WERI-Rb-1 (cell line): ENCODE data around the gene LASP1NB.

ENCODE experiments used
- DNase-seq: peaks from one replicate; pipeline ENCODE4 v3.0.0-alpha.2; 2020
- H3K27ac ChIP-seq: fragments of 250-450 bp; sonication (Bioruptor Pico); 2 replicates; pipeline ENCODE4 v1.5.1; 2020; ENCODE audit warnings: mild to moderate bottlenecking, moderate library complexity
- H3K27me3 ChIP-seq: fragments of 250-450 bp; sonication (Bioruptor Pico); 2 replicates; pipeline ENCODE4 v1.5.1; 2021; ENCODE audit warnings: mild to moderate bottlenecking, low read depth, moderate library complexity; ENCODE audit not compliant: insufficient read depth, severe bottlenecking
- H3K36me3 ChIP-seq: fragments of 250-450 bp; sonication (Bioruptor Pico); 2 replicates; pipeline ENCODE4 v1.5.1; 2020; ENCODE audit warnings: mild to moderate bottlenecking, moderate library complexity
- H3K4me3 ChIP-seq: 2 replicates; pipeline ENCODE4 v1.5.1; 2011; ENCODE audit warnings: low read depth, mild to moderate bottlenecking, control low read depth, low read length
- H3K9me3 ChIP-seq: fragments of 250-450 bp; sonication (Bioruptor Pico); 2 replicates; pipeline ENCODE4 v1.5.1; 2021; ENCODE audit warnings: mild to moderate bottlenecking, moderate library complexity; ENCODE audit not compliant: severe bottlenecking
- CTCF ChIP-seq: IDR thresholded peaks from 2 replicates; pipeline ENCODE4 v1.5.1; 2011; ENCODE audit warnings: low read depth, mild to moderate bottlenecking, control low read depth, inconsistent platforms, low read length

LASP1NB gene

GRCh38 chr17:38925263-38925995, at the start of gene LASP1NB:
Gene LASP1NB (plus strand): TSS chr17:38925614.
- Histone ChIP-seq H3K27ac (no peak within 1 kb of the TSS), H3K36me3 (no peaks in the 10 kb centered on the region), H3K9me3 (no peaks in the 10 kb centered on the region), H3K27me3 (no peaks in the 10 kb centered on the region), H3K4me3 (no peak within 1 kb of the TSS)
- DNase-seq = no peak
- no peak for TF ChIP-seq CTCF

- H3K4me3 ChIP-seq = no peak overlapping the region
- DNase-seq = no peak
- H3K27ac ChIP-seq = no peak overlapping the region
- H3K27me3 ChIP-seq = no peaks in the 10 kb centered on the region
- no peaks in the 10 kb centered on the region for H3K9me3 ChIP-seq
- peaks cover 21% of the 10 kb centered on the region for H3K36me3 ChIP-seq
- TF ChIP-seq CTCF = no peak
Observed at GRCh38 chr17:38877130-38877851, 48.1 kb upstream of the LASP1NB start.

GRCh38 chr17:38879878-38880665, 45.3 kb upstream of the LASP1NB start:
- no peak for TF ChIP-seq CTCF
- Histone ChIP-seq H3K36me3 (peaks cover 24% of the 10 kb centered on the region), H3K9me3 (no peaks in the 10 kb centered on the region), H3K27me3 (no peaks in the 10 kb centered on the region), H3K27ac (no peak overlapping the region), H3K4me3 (no peak overlapping the region)
- DNase-seq = no peak

- TF ChIP-seq CTCF = no peak
- Histone ChIP-seq H3K9me3 (no peaks in the 10 kb centered on the region), H3K27ac (no peak overlapping the region), H3K4me3 (no peak overlapping the region), H3K27me3 (no peaks in the 10 kb centered on the region), H3K36me3 (peaks cover 25% of the 10 kb centered on the region)
- no peak for DNase-seq
Observed at GRCh38 chr17:38881600-38882191, 43.7 kb upstream of the LASP1NB start.

GRCh38 chr17:38882870-38883269, 42.5 kb upstream of the LASP1NB start:
- Histone ChIP-seq H3K4me3 (no peak overlapping the region), H3K27ac (no peak overlapping the region; the same call in 1 of the 2 replicates), H3K9me3 (no peaks in the 10 kb centered on the region), H3K27me3 (no peaks in the 10 kb centered on the region), H3K36me3 (peaks cover 28% of the 10 kb centered on the region)
- DNase-seq = no peak
- TF ChIP-seq CTCF = no peak
